ENCODE measurements around the gene ELOA.
"Not testable (repeated sequence)": the region's sequence is repeated elsewhere in the genome, so short reads cannot be mapped to it uniquely, and the experiment has no call there.

ELOA gene

DNA sequence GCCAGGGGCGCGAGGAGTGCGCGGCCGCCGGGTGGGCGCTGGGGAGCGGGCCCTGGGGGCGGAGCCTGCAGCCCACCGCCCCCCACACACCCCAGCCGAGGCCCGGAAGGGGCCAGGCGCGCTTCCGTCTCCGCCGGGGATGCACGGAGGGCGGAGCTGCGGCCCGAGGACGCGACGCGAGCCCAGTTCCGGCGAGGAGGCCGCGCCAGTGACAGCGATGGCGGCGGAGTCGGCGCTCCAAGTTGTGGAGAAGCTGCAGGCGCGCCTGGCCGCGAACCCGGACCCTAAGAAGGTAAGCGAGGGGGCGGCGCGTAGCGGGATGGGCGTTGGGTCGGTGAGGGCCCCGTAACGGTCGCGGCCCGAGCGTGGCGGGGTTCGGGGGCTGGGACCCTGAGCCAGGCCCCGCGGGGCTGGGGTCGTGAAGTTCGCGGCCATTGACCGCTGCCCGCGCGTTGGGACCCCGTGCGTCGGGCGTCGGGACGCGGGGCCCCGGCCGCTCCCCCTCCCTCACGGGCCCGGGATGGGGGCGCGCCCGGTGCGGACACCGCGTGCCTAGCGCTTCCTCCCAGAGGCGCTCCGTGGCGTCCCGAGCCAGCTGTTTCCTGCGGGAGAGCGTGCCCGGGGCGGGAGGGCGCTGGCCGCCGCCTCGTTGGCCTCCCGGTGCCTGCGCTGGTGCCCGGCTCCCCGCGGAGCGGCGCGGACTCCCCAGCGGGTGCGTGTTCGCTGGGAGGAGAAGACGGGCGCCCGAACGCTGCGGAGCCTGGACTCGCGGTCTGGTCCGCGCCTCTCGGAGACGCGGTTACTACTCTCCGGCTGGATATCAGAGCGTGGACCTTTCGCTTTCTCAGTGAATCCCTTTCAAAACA, at the start of gene ELOA:
ELOA (plus strand) TSS at position 185 of the 866 bp plus-strand sequence; CDS start at position 218, 33 bp downstream.
- DNase-seq: peak; percentile 54 to 79

DNA sequence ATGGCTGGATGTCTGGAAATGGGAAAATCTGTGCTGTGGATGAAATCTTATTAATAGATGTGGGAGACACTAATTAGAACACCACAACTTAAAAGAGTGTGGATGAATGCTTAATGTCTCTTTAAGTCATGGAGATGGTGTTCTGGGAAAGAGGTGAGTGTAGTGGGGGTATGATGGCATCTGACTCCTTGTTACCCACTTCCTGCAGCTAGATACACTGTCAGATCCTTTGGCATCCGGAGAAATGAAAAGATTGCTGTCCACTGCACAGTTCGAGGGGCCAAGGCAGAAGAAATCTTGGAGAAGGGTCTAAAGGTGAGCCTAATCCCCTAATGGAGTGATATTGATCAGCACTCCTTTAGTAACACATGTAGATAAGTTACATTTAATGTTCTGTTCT, 49.7 kb upstream of the ELOA start:
- no peak for DNase-seq

DNA sequence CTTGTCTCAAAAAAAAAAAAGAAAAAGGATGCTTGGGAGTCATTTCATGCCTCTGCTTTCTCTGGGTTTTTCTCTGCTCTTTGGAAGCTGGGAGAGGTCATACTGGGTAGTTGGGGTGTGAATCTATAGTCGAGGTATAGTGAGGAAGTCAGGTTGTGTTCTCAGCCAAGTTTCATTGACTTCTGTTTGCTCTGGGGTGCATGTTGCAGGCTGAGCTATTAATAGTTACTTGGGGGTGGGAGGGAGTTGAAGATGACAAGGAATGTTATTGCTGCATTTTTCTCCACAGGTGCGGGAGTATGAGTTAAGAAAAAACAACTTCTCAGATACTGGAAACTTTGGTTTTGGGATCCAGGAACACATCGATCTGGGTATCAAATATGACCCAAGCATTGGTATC, 48.9 kb upstream of the ELOA start:
- DNase-seq: no peak

- no peak for DNase-seq
Observed at GRCh38 chr1:23695667-23696066, 47.6 kb upstream of the ELOA start.

DNA sequence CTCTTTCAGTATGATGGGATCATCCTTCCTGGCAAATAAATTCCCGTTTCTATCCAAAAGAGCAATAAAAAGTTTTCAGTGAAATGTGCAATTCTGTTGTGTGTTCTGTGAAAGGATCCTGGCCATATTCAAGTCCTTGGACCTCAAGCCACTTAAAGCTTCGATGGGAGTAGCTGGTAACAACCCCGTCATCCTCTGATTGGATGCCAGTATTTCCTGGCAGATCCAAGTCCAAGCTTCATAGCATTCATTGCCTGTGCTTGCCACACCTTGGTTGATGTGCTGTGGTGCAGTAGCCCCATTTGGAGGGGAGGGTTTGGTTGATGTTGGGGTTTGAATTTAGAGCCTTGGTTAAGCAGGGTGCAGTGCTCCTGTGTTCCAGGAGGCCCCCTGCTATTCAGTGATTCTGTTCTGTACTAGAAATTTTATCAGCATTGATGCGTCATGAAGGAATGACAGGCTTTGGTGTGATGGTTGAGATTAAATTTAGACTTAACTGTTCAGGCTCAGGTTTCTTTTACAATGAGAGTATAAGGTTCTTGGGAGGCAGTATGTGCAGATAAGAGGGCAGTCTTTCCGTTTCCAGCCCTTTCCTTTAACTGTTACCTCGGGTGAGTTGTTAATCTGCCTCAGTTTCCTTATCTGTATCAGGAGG, 46.8 kb upstream of the ELOA start:
- DNase-seq: no peak

DNA sequence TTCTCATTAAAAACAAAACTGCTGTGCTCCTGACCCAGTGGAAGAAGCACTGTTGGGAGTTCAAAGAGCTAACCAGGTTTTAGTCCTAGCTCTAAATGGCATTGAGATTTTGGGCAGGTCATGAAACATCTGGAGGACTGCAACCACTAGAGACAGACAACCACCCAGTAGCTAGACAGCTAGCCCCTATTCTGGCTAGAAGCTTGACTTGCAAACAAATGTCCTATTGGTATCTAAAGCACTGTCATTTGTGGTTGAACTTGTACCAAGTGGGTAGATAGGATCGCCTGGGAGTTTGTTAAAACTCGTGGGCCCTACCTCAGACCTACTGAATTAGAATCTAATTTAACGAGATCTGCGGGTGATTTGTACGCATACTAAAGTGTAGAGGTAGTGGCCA, 44.8 kb upstream of the ELOA start:
- no peak for DNase-seq

DNA sequence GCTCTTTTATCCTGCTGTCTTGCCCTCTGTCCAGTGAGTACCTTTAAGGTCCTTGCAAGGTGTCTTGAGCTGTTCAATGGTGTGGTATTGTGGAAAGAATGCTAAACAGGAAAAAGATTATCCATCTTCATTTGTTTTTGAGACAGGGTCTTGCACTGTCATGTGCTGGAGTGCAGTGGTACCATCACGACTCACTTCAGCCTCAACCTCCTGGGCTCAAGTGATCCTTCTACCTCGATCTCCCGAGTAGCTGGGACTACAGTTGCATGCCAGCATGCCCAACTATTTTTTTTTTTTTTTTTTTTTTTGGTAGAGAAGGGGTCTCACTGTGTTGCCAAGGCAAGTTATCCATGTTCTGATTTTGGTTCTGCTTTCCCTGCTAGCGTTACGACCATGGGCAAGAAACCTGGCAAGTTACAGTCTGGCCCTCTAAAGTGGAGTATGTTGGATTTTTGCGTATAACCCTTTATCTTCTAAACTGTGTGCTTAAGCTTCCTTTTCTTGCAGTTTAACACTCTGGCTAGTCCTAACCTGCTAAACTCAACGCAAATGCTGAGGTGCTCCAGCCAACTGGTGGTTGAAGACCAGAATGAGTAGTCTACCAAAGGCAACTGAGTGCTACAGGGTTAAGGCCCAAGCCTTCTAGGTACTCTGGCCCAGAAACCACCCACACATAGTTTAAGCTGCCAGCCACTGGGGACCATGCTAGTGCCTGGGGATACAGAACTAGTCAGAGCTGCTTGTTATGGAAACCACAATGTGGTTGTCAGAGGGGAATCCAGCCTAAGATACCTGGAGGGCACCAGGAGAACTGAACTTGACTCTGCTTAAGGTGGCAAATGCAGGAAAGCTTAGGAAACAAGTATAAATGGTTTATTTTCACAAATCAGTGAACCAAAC, 43.7 kb upstream of the ELOA start:
- DNase-seq: no peak

DNA sequence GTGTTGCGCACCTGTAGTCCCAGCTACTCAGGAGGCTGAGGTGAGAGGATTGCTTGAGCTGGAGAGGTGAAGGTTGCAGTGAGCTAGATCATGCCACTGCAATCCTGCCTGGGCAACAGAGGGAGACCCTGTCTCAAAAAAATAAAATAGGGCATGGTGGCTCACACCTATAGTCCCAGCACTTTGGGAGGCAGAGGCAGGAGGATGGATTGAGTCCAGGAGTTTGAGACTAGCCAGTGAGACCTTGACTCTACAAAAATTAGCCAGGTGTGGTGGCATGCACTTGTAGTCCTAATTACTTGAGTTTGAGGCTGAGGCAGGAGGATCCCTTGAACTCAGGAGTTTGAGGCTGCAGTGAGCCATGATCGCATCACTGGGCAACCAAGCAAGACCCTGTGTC, 42.0 kb upstream of the ELOA start:
- no peak for DNase-seq

- no peak for DNase-seq
Observed at GRCh38 chr1:23701996-23702395, 41.3 kb upstream of the ELOA start.

DNA sequence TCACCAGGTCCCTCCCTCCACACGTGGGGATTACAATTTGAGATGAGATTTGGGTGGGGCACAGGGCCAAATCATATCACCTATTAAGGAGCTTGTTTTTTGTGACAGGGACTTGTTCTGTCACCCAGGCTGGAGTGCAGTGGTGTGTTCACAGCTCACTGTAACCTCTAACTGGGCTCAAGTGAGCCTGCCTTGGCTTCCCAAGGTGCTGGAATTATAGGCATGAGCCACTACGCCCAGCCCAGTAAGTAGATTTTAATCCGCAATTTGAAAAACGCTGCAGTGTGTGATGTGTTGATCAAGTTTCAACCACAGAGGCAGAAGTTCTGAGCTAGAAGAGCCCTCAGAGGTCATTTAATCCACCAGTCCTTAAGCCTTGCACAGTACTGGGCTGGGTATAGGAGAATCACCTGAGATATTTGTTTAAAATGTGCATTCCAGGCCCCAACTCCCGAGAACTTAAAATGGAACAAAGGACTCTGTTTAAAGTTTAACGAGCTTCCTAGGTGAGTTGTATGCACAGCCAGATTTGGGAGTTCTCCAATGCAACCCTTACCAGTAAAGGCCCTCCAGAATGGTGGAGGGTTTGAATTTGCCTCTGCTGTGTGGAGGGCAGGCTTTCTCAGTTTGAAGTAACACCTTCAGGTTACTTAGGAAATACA, 38.3 kb upstream of the ELOA start:
- DNase-seq: no peak

GRCh38 chr1:23709229-23709628, 34.0 kb upstream of the ELOA start:
- DNase-seq: no peak

DNA sequence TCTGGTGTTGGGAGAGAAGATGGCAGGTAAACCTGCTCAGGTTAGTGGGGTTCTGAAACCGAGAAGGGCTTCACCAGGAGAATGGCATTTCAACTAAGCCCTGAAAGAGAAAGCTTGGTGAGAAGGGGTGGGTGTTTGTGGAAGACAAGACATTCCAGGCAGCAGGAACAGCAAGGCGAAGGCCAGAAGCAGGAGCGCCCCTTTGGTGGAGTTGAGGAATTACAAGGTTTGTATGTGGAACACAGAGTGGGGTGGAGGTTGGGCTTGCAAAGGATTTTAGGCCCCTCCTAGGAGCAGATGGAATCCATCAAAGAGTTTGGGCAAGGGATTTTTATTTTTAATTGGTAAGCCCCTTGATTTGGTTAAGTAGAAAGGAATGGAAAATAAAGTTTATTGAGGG, 24.8 kb upstream of the ELOA start:
- no peak for DNase-seq

DNA sequence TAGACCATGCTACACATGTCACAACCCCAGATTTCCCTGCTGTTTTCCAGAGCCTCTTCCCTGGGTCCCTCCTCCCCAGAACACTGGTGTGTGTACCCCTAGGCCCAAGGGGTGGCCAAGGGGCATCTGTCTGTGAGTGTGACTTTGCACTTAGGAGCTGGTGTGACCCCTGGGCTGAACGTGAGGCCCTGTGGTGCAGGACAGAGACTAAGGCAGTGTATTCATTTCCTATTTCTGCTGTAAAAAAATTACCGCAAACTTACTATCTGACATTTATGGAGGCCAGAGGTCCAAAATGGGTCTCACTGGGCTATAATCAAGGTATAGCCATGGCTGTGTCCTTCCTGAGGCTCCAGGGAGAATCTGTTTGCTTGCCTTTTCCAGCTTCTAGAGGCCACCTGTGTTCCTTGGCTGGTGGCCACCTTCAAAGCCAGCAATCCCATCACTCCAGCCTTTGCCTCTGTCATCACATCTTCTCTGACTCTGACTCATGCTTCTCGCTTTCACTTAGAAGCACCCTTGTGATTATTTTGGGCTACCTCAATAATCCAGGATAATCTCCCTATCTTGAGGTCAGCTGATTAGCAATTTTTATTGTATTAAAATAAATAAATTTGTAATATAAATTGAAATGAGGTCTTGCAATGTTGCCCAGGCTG, 24.0 kb upstream of the ELOA start:
- no peak for DNase-seq

GRCh38 chr1:23720256-23720995, 22.8 kb upstream of the ELOA start:
- no peak for DNase-seq

GRCh38 chr1:23722652-23723051, 20.6 kb upstream of the ELOA start:
- no peak for DNase-seq

DNA sequence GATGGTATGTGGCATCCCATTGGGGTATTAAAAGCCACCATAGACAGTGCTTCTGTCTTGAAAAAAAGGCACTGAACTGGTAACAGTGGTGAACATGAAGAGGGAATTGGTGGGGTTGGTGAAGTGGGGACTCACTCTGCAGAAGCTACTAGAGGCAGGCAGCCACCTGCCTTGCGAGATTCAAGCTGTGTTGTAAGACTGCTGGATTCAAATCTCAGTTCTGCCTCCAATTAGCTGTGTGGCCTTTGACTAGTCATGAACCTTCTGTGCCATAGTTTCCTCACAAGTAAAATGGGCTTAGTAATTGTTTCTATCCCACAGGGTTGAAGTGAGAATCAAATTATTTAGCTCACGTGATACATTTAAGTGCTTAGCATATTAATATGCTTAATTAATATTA, 16.6 kb upstream of the ELOA start:
- DNase-seq: no peak

- DNase-seq: no peak
Observed at GRCh38 chr1:23727362-23727811, 15.9 kb upstream of the ELOA start.

DNA sequence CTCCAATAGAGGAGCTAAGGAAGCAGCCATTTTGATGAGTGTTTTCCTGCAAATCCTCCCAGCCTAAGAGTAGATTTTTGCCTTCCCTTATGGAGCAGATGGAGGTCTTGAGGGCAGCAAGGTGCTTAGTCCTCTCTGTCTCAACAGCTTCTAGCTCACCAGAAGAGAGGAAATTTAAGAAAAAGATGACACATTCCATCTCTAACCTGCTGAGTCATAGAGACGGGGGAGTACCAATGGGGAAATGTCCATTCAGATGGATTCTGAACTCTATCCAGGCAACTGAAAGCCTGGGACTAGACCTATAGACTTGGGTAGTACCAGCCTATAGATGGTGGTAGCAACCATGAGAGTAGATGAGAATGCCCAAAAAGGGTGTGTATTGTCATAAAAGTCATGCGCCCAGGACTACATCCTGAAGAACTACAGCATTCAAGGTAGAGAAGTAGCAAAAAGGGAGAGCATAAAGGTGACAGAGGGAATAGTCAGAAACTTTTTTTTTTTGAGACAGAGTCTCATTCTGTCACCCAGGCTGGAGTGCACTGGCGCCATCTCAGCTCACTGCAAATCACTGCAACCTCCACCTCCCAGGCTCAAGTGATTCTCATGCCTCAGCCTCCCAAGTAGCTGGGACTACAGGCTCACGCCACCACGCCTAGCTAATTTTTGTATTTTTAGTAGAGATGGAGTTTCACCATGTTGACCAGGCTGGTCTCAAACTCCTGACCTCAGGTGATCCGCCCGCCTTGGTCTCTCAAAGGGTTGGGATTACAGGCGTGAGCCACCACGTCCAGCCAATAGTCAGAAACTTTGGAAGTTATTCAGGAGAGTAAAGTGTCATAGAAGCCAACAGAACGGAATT, 10.7 kb upstream of the ELOA start:
- DNase-seq: no peak

DNA sequence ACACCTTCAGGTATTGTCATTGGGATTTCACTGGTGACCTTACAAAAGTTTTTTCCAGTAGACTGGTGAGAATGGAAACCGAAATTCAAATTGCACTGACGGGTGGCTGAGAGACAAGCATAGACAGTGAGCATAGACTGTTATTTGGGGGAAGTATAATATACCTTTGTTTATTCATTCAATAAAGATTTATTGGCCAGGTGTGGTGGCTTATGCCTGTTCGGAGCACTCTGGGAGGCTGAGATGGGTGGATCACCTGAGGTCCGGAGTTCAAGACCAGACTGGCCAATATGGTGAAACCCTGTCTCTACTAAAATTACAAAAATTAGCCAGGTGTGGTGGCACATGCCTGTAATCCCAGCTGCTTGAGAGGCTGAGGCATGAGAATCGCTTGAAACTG, 10.0 kb upstream of the ELOA start:
- DNase-seq: not testable (repeated sequence)

- DNase-seq: no peak
Observed at GRCh38 chr1:23736437-23737134, 6.7 kb upstream of the ELOA start.

All from NCI-H1930 (cell line).